Spleen (tissue), 11 donors: Measurements from ENCODE around the gene TBC1D22A. TPM values are rescaled to one million over a fixed set of nuclear protein-coding genes. Genes with fewer than 3 reads are reported as not detected.

Experiments used
- DNase-seq: peaks from one replicate; pipeline ENCODE4 v3.0.0-alpha.2; 2020
- H3K27ac ChIP-seq, 8 donors: fragments of 200-600 bp; sonication (generic) in 7 of 8; 1 replicate in 4 of 8; 2 replicates in 4 of 8; pipeline versions ENCODE4 v1.5.0 to v1.8.0; 2016 to 2021; ENCODE audit warnings: inconsistent platforms in 4 of 8, mild to moderate bottlenecking in 4 of 8, moderate library complexity in 1 of 8
- H3K27me3 ChIP-seq, 7 donors: fragments of 200-600 bp; sonication (generic) in 6 of 7; replicated peaks in 1 of 7; 1 replicate in 4 of 7; 2 replicates in 3 of 7; pipeline versions ENCODE4 v1.5.0 to v1.8.0; 2016 to 2021; ENCODE audit warnings: inconsistent platforms in 3 of 7, mild to moderate bottlenecking in 1 of 7
- H3K36me3 ChIP-seq, 6 donors: fragments of 200-600 bp; sonication (generic) in 5 of 6; 1 replicate in 4 of 6; 2 replicates in 2 of 6; pipeline versions ENCODE4 v1.5.0 to v1.8.0; 2016 to 2021; ENCODE audit warnings: inconsistent platforms in 2 of 6
- H3K4me1 ChIP-seq, 6 donors: fragments of 200-600 bp; sonication (generic) in 5 of 6; 1 replicate in 3 of 6; 2 replicates in 3 of 6; pipeline versions ENCODE4 v1.5.0 to v1.8.0; 2016 to 2021; ENCODE audit warnings: inconsistent platforms in 3 of 6
- H3K4me3 ChIP-seq, 8 donors: fragments of 200-600 bp; sonication (generic) in 7 of 8; 1 replicate in 4 of 8; 2 replicates in 4 of 8; pipeline versions ENCODE4 v1.5.0 to v1.8.0; 2016 to 2021; ENCODE audit warnings: inconsistent platforms in 4 of 8, mild to moderate bottlenecking in 4 of 8, moderate library complexity in 2 of 8
- H3K9me3 ChIP-seq, 8 donors: fragments of 200-600 bp; sonication (generic) in 7 of 8; 1 replicate in 4 of 8; 2 replicates in 4 of 8; pipeline versions ENCODE4 v1.5.0 to v1.8.0; 2016 to 2021; ENCODE audit warnings: inconsistent platforms in 4 of 8
- CTCF ChIP-seq, 11 experiments: fragments of 200-600 bp in 7 of 11; fragments of 450-650 bp in 4 of 11; sonication (generic) in 4 of 11; IDR thresholded peaks in 8 of 11; conservative IDR thresholded peaks in 3 of 11; 1 replicate in 7 of 11; 2 replicates in 4 of 11; pipeline versions ENCODE4 v1.4.0 to v1.8.0; 2016 to 2021; ENCODE audit warnings: antibody characterized with exemption in 11 of 11, inconsistent platforms in 4 of 11, mild to moderate bottlenecking in 1 of 11
- POLR2A ChIP-seq, 3 donors: fragments of 450-650 bp; IDR thresholded peaks; one replicate each; pipeline ENCODE4 v1.5.1; 2017; ENCODE audit warnings: antibody characterized with exemption in 3 of 3, mild to moderate bottlenecking in 1 of 3
- POLR2AphosphoS5 ChIP-seq, 3 donors: sonication (generic); formaldehyde crosslinking; IDR thresholded peaks; one replicate each; pipeline ENCODE4 v1.5.1; 2017; ENCODE audit warnings: antibody characterized with exemption in 3 of 3
- WGBS, 5 donors: extraction: QIAGEN DNeasy Blood & Tissue Kit in 3 of 5; methylation state at CpG; one replicate each; pipeline versions ENCODE4 v1.1.5 to v1.1.7; 2013 to 2018; 5-methylcytosine and 5-hydroxymethylcytosine counted together
- intact Hi-C: fragments of 100-400 bp; cut with DNase I; formaldehyde crosslinking; loops from one replicate; pipeline ENCODE4 v1.15.0; 2023; ENCODE audit warnings: low total_unique reads
- polyA plus RNA-seq, 3 donors: library from polyadenylated mRNA; stranded (reverse); fragments of 200-250 nt; gene quantifications; one replicate each; pipeline ENCODE4 v1.2.1, GENCODE V29; 2013
- total RNA-seq, 7 donors: library from RNA; depleted of rRNA in 3 of 7; stranded (reverse); fragments of >200 nt in 3 of 7; fragmentation: NEBNext Ultra II Directional in 4 of 7; extraction: Animal tissue kit (Norgen Biotek cat#: 25700) in 4 of 7; gene quantifications; one replicate each; pipeline versions ENCODE4 v1.1.0 to v1.2.1, GENCODE V29; 2016 to 2021
- donor health status: healthy with polysubstance abuse.
- donor health status: DM: no; HTN: no; CAD: no; lungs with moderate emphysema.
- donor health status: DM: no; HTN: no; CAD: no.
- donor health status: Bipolar disorder and iron deficiency.
- donor health status: healthy.
- donor health status: DM: no; HTN: no; CAD: no.
- donor health status: DM: yes; HTN: yes; CAD: no.

Gene TBC1D22A
- total and polyA plus RNA-seq, 10 donors = 17.2 to 66.9 (median 49.6) TPM

GRCh38 chr22:46968848-46969247, 206.4 kb downstream of the TBC1D22A start:
- Histone ChIP-seq H3K36me3 (peaks cover 0 to 36% (median 6%) of the 10 kb centered on the region in 6 donors), H3K9me3 (no peaks in the 10 kb centered on the region), H3K27me3 (no peaks in the 10 kb centered on the region), H3K4me1 (peaks cover 0 to 48% (median 38%) of the 10 kb centered on the region in 6 donors), H3K4me3 (no peak overlapping the region), H3K27ac (peak overlapping the region in 1 of 8 donors; percentile 87)
- DNase-seq = no peak
- TF ChIP-seq POLR2AphosphoS5 (IDR thresholded peaks at IDR 0.05) = no peak
- no peak for TF ChIP-seq CTCF (IDR thresholded peaks at IDR 0.05 in 8 of 11, conservative IDR thresholded peaks at IDR 0.05 in 3 of 11)
- no peak for TF ChIP-seq POLR2A (IDR thresholded peaks at IDR 0.05)
- 92 to 97% (median 94%) methylated on average over 6 of the region's 6 CpGs for WGBS, 5 donors
- intact Hi-C loops = no loop called here

- H3K36me3 ChIP-seq = peaks cover 0 to 42% (median 11%) of the 10 kb centered on the region in 6 donors
- H3K4me1 ChIP-seq = peaks cover 0 to 48% (median 38%) of the 10 kb centered on the region in 6 donors
- intact Hi-C loops = no loop called here
- DNase-seq = no peak
- H3K27ac ChIP-seq = peak overlapping the region in 5 of 8 donors; percentile 74 to 87 (median 81)
- 60 to 78% (median 70%) methylated on average over 4 of the region's 4 CpGs for WGBS, 5 donors
- no peaks in the 10 kb centered on the region for H3K27me3 ChIP-seq
- no peak overlapping the region for H3K4me3 ChIP-seq
- TF ChIP-seq POLR2A (IDR thresholded peaks at IDR 0.05) (no peak), CTCF (IDR thresholded peaks at IDR 0.05 in 8 of 11, conservative IDR thresholded peaks at IDR 0.05 in 3 of 11) (no peak), POLR2AphosphoS5 (IDR thresholded peaks at IDR 0.05) (no peak)
- no peaks in the 10 kb centered on the region for H3K9me3 ChIP-seq
These were observed 207.0 kb downstream of the TBC1D22A start for GRCh38 chr22:46969491-46969890.

GRCh38 chr22:46969961-46970360, 207.5 kb downstream of the TBC1D22A start:
- Histone ChIP-seq H3K36me3 (peaks cover 0 to 46% (median 16%) of the 10 kb centered on the region in 6 donors), H3K9me3 (no peaks in the 10 kb centered on the region), H3K4me1 (peaks cover 0 to 48% (median 38%) of the 10 kb centered on the region in 6 donors), H3K4me3 (no peak overlapping the region), H3K27me3 (no peaks in the 10 kb centered on the region), H3K27ac (peak overlapping the region in 7 of 8 donors; percentile 62 to 87 (median 81))
- WGBS, 5 donors = 65 to 76% (median 71%) methylated on average over 6 of the region's 6 CpGs
- DNase-seq = no peak
- TF ChIP-seq CTCF (IDR thresholded peaks at IDR 0.05 in 8 of 11, conservative IDR thresholded peaks at IDR 0.05 in 3 of 11) (no peak), POLR2A (IDR thresholded peaks at IDR 0.05) (no peak), POLR2AphosphoS5 (IDR thresholded peaks at IDR 0.05) (no peak)
- intact Hi-C loops = no loop called here

- TF ChIP-seq POLR2AphosphoS5 (IDR thresholded peaks at IDR 0.05) (no peak), CTCF (IDR thresholded peaks at IDR 0.05 in 8 of 11, conservative IDR thresholded peaks at IDR 0.05 in 3 of 11) (no peak), POLR2A (IDR thresholded peaks at IDR 0.05) (no peak)
- 75 to 87% (median 82%) methylated on average over 12 to 13 of the region's 13 CpGs for WGBS, 5 donors
- intact Hi-C loops = no loop called here
These were observed 208.1 kb downstream of the TBC1D22A start for GRCh38 chr22:46970411-46971098.

More at GRCh38 chr22:46970411-46971098, 208.1 kb downstream of the TBC1D22A start:
- Histone ChIP-seq H3K9me3 (no peaks in the 10 kb centered on the region), H3K36me3 (peaks cover 0 to 47% (median 19%) of the 10 kb centered on the region in 6 donors), H3K27ac (peak overlapping the region; percentile 44 to 87 (median 78)), H3K4me1 (peaks cover 0 to 48% (median 38%) of the 10 kb centered on the region in 6 donors), H3K27me3 (no peaks in the 10 kb centered on the region), H3K4me3 (no peak overlapping the region)
- DNase-seq = no peak
